Fibroblast of lung (primary cell): ENCODE measurements around the gene SNRPA.

Experiments used
- CTCF ChIP-seq, 2 donors: IDR thresholded peaks in 1 of 2; conservative IDR thresholded peaks in 1 of 2; 1 replicate in 1 of 2; 2 replicates in 1 of 2; pipeline ENCODE4 v1.5.1; 2011 to 2012; ENCODE audit warnings: low read length in 2 of 2, control low read depth in 1 of 2, inconsistent platforms in 1 of 2, low read depth in 1 of 2, mild to moderate bottlenecking in 1 of 2
- EZH2 ChIP-seq: IDR thresholded peaks from 2 replicates; pipeline ENCODE4 v1.5.1; 2012; ENCODE audit warnings: low read length, control low read depth, mild to moderate bottlenecking; ENCODE audit errors: missing control alignments

- no peak for TF ChIP-seq CTCF (conservative IDR thresholded peaks at IDR 0.05 in 1 of 2, IDR thresholded peaks at IDR 0.05 in 1 of 2; ENCODE audit: low read depth in 1 of 2, low read length in 2 of 2)
- no peak for TF ChIP-seq EZH2
These were observed 9.2 kb upstream of the SNRPA start for GRCh38 chr19:40741527-40742390.
